ENCODE data around the gene TAS2R10.

- TF ChIP-seq CTCF (IDR thresholded peaks at IDR 0.05; ENCODE audit: low read depth, low read length, poor library complexity, severe bottlenecking) (no peak), EZH2phosphoT487 (IDR thresholded peaks at IDR 0.05; ENCODE audit: borderline replicate concordance, low read length) (no peak)
These were observed 41.2 kb upstream of the TAS2R10 start for GRCh38 chr12:10867381-10867780.

All from DOHH2 (cell line).